ENCODE measurements around the gene ARHGAP26. TPM values are rescaled to one million over a fixed set of nuclear protein-coding genes. Genes with fewer than 3 reads are reported as not detected.
A peak's percentile ranks its signal among the peaks of the same experiment; 100 is the strongest.

ARHGAP26 gene
- total RNA-seq, 1 donor from 2014 or later = 17.1 TPM

- FAIRE-seq (peak; percentile 99), DNase-seq (ENCODE audit: low read depth) (peak; percentile 97)
- Histone ChIP-seq H3K4me3 (ENCODE audit: low read depth, low read length) (no peak overlapping the region), H3K27me3 (ENCODE audit: control insufficient read depth, insufficient read depth, low read length) (no peaks in the 10 kb centered on the region), H3K36me3 (ENCODE audit: control insufficient read depth, insufficient read depth, low read length) (no peaks in the 10 kb centered on the region)
- TF ChIP-seq CTCF (IDR thresholded peaks at IDR 0.05; ENCODE audit: insufficient read depth, low read length, severe bottlenecking) = no peak
Observed at GRCh38 chr5:143244000-143244736, 474.0 kb downstream of the ARHGAP26 start.

GRCh38 chr5:143244990-143245389 lies 474.8 kb downstream of the ARHGAP26 start:
- no peaks in the 10 kb centered on the region for H3K36me3 ChIP-seq (ENCODE audit: control insufficient read depth, insufficient read depth, low read length)
- TF ChIP-seq CTCF (IDR thresholded peaks at IDR 0.05; ENCODE audit: insufficient read depth, low read length, severe bottlenecking) = no peak
- H3K4me3 ChIP-seq (ENCODE audit: low read depth, low read length) = no peak overlapping the region
- FAIRE-seq (no peak), DNase-seq (ENCODE audit: low read depth) (peak; percentile 49)
- no peaks in the 10 kb centered on the region for H3K27me3 ChIP-seq (ENCODE audit: control insufficient read depth, insufficient read depth, low read length)

- Histone ChIP-seq H3K36me3 (ENCODE audit: control insufficient read depth, insufficient read depth, low read length) (no peaks in the 10 kb centered on the region), H3K4me3 (ENCODE audit: low read depth, low read length) (no peak overlapping the region), H3K27me3 (ENCODE audit: control insufficient read depth, insufficient read depth, low read length) (no peaks in the 10 kb centered on the region)
- peak; percentile 98 for DNase-seq (ENCODE audit: low read depth)
- peak; percentile 86 for FAIRE-seq
- no peak for TF ChIP-seq CTCF (IDR thresholded peaks at IDR 0.05; ENCODE audit: insufficient read depth, low read length, severe bottlenecking)
Observed at GRCh38 chr5:143245929-143246561, 475.9 kb downstream of the ARHGAP26 start.

GRCh38 chr5:143247134-143247815 lies 477.1 kb downstream of the ARHGAP26 start:
- FAIRE-seq = no peak

GRCh38 chr5:143248391-143248790 lies 478.2 kb downstream of the ARHGAP26 start:
- FAIRE-seq = no peak
- no peak for DNase-seq (ENCODE audit: low read depth)

More at GRCh38 chr5:143247134-143247815, 477.1 kb downstream of the ARHGAP26 start:
- no peaks in the 10 kb centered on the region for H3K27me3 ChIP-seq (ENCODE audit: control insufficient read depth, insufficient read depth, low read length)
- no peak for DNase-seq (ENCODE audit: low read depth)
- no peak for TF ChIP-seq CTCF (IDR thresholded peaks at IDR 0.05; ENCODE audit: insufficient read depth, low read length, severe bottlenecking)
- no peak overlapping the region for H3K4me3 ChIP-seq (ENCODE audit: low read depth, low read length)
- H3K36me3 ChIP-seq (ENCODE audit: control insufficient read depth, insufficient read depth, low read length) = no peaks in the 10 kb centered on the region

More at GRCh38 chr5:143248391-143248790, 478.2 kb downstream of the ARHGAP26 start:
- no peak for TF ChIP-seq CTCF (IDR thresholded peaks at IDR 0.05; ENCODE audit: insufficient read depth, low read length, severe bottlenecking)
- no peaks in the 10 kb centered on the region for H3K36me3 ChIP-seq (ENCODE audit: control insufficient read depth, insufficient read depth, low read length)
- no peaks in the 10 kb centered on the region for H3K27me3 ChIP-seq (ENCODE audit: control insufficient read depth, insufficient read depth, low read length)
- H3K4me3 ChIP-seq (ENCODE audit: low read depth, low read length) = no peak overlapping the region

Data from bronchial epithelial cell (primary cell).